ENCODE data around the gene ANKRD12. TPM values are rescaled to one million over a fixed set of nuclear protein-coding genes. Genes with fewer than 3 reads are reported as not detected.

ANKRD12 gene
- total and polyA plus RNA-seq, 2 of the 4 experiments (the other 2 are of a cell fraction): 2.6 to 12.9 TPM

- Histone ChIP-seq H2BK20ac (ENCODE audit: low read depth, low read length) (no peak overlapping the region), H3K27me3 (ENCODE audit: control insufficient read depth, insufficient read depth, low read length) (no peaks in the 10 kb centered on the region), H4K8ac (ENCODE audit: low read depth in 2 of 2, low read length in 2 of 2) (no peak overlapping the region), H3K4ac (ENCODE audit: low read depth, low read length) (no peak overlapping the region), H2AK5ac (ENCODE audit: low read depth, low read length) (no peak overlapping the region), H3K27ac (ENCODE audit: insufficient read depth, low read length) (no peak overlapping the region), H4K5ac (ENCODE audit: low read depth, low read length) (no peak overlapping the region), H4K91ac (ENCODE audit: insufficient read depth, low read depth, low read length) (no peak overlapping the region), H3K4me2 (ENCODE audit: low read depth, low read length) (no peak overlapping the region), H2BK120ac (ENCODE audit: low read depth, low read length) (no peak overlapping the region), H2BK5ac (ENCODE audit: low read depth, low read length, poor library complexity, severe bottlenecking) (no peak overlapping the region), H4K20me1 (ENCODE audit: insufficient read depth, low read length) (peaks cover 4% of the 10 kb centered on the region), H3K79me1 (ENCODE audit: low read depth in 1 of 2, low read length in 2 of 2) (peaks cover 29 to 51% of the 10 kb centered on the region in 2 experiments), H3K18ac (ENCODE audit: low read depth, low read length) (no peak overlapping the region), H3K56ac (ENCODE audit: extremely low read depth, insufficient read depth, low read length) (no peak overlapping the region), H3K9ac (ENCODE audit: low read depth, low read length) (no peak overlapping the region), H3K23ac (ENCODE audit: low read depth, low read length) (no peak overlapping the region), H2AFZ (replicated peaks; ENCODE audit: low read length, poor library complexity) (no peak overlapping the region), H2AK9ac (replicated peaks; ENCODE audit: low read depth, low read length, poor library complexity) (no peak overlapping the region), H3K4me3 (ENCODE audit: insufficient read depth, low read depth, low read length) (no peak overlapping the region), H3K36me3 (ENCODE audit: control insufficient read depth, insufficient read depth, low read length) (peaks cover 11% of the 10 kb centered on the region), H3K9me1 (ENCODE audit: insufficient read depth, low read length) (peaks cover 9% of the 10 kb centered on the region), H3K14ac (replicated peaks; ENCODE audit: low read depth, low read length) (no peak overlapping the region), H3K4me1 (ENCODE audit: control insufficient read depth, insufficient read depth, low read length) (no peaks in the 10 kb centered on the region), H3K9me3 (ENCODE audit: control insufficient read depth, insufficient read depth, low read length) (no peaks in the 10 kb centered on the region), H2BK15ac (ENCODE audit: low read depth, low read length) (no peak overlapping the region)
- DNase-seq (no peak), ATAC-seq (ENCODE audit: low read depth) (no peak)
- CTCF ChIA-PET: interaction anchor here (1.4 kb wide), 1 partner anchor 10 kb away, joined by 3 read pairs; no protein-coding TSS in a partner anchor
- dilution Hi-C loops (cut with HindIII; ENCODE audit: low sequenced_read_pairs, unreplicated experiment): no loop called here
- intact Hi-C loops (cut with micrococcal nuclease): no loop called here
- WGBS, 2 experiments (ENCODE audit: extremely low coverage in 2 of 2, insufficient read length in 1 of 2): no CpG with 5 or more reads among the region's 2 CpGs
- POLR2A ChIA-PET (ENCODE audit: unreplicated experiment): no interaction called here
- in situ Hi-C loops (cut with MboI; ENCODE audit: low sequenced_read_pairs): no loop called here
- TF ChIP-seq SMC3 (IDR thresholded peaks at IDR 0.05; ENCODE audit: low read depth, low read length) (no peak), RFX5 (IDR thresholded peaks at IDR 0.05; ENCODE audit: low read depth, low read length) (no peak), MXI1 (IDR thresholded peaks at IDR 0.05; ENCODE audit: borderline replicate concordance, low read depth, low read length) (no peak), USF2 (IDR thresholded peaks at IDR 0.05; ENCODE audit: low read depth, low read length) (no peak), MAFK (IDR thresholded peaks at IDR 0.05; ENCODE audit: low read depth, low read length) (no peak), CTCF (conservative IDR thresholded peaks at IDR 0.05; ENCODE audit: low read depth, low read length) (no peak), CHD1 (IDR thresholded peaks at IDR 0.05; ENCODE audit: low read depth, low read length) (no peak), RCOR1 (IDR thresholded peaks at IDR 0.05; ENCODE audit: insufficient replicate concordance, low read length) (no peak), FOS (IDR thresholded peaks at IDR 0.05; ENCODE audit: low read depth, low read length) (no peak), NFE2L2 (IDR thresholded peaks at IDR 0.05; ENCODE audit: low read depth, low read length) (no peak), BHLHE40 (IDR thresholded peaks at IDR 0.05; ENCODE audit: low read depth, low read length) (no peak), POLR2A (IDR thresholded peaks at IDR 0.05; ENCODE audit: low read depth, low read length) (no peak), ELK1 (IDR thresholded peaks at IDR 0.05; ENCODE audit: borderline replicate concordance, low read depth, low read length) (no peak), CEBPB (IDR thresholded peaks at IDR 0.05; ENCODE audit: low read depth, low read length) (no peak), MAZ (IDR thresholded peaks at IDR 0.05; ENCODE audit: borderline replicate concordance, low read depth, low read length) (no peak), RAD21 (IDR thresholded peaks at IDR 0.05; ENCODE audit: low read length) (no peak)
- no TSS peak for BruUV-seq (replicated peaks)
Measured at GRCh38 chr18:9191658-9192256, 55.2 kb downstream of the ANKRD12 start.
